Measurements from ENCODE around the gene ABAT. TPM values are rescaled to one million over a fixed set of nuclear protein-coding genes. Genes with fewer than 3 reads are reported as not detected.

ABAT gene
- total RNA-seq, 4 donors from 2014 or later: 2.0 to 8.5 (median 5.9) TPM

Other genes starting within 250 kb of the ABAT start
- gene TMEM114, start 84.1 kb upstream of the ABAT start, total RNA-seq: not detected
- 100 to 1,000 TPM in 1 of 4 donors, 10 to 100 TPM in 3; 15.5 to 114 (median 28.3) TPM for gene METTL22, start 52.9 kb upstream of the ABAT start, total RNA-seq
- gene TMEM186, start 123.0 kb downstream of the ABAT start, total RNA-seq: 1 to 10 TPM; 3.9 to 7.0 (median 5.0) TPM
- 10 to 100 TPM; 20.0 to 33.0 (median 25.7) TPM for gene PMM2, start 123.2 kb downstream of the ABAT start, total RNA-seq
- gene CARHSP1, start 194.4 kb downstream of the ABAT start, total RNA-seq: 10 to 100 TPM; 32.7 to 60.8 (median 41.5) TPM
- not detected for gene LITAFD, start 207.7 kb downstream of the ABAT start, total RNA-seq